Fibroblast of lung (primary cell): Measurements from ENCODE around the gene PAQR7.

Source experiments
- EZH2 ChIP-seq: IDR thresholded peaks from 2 replicates; pipeline ENCODE4 v1.5.1; 2012; ENCODE audit warnings: low read length, control low read depth, mild to moderate bottlenecking; ENCODE audit errors: missing control alignments
- TF ChIP-seq, protein P1 (sequence below), 2 donors: IDR thresholded peaks in 1 of 2; conservative IDR thresholded peaks in 1 of 2; 1 replicate in 1 of 2; 2 replicates in 1 of 2; pipeline ENCODE4 v1.5.1; 2011 to 2012; ENCODE audit warnings: low read length in 2 of 2, control low read depth in 1 of 2, inconsistent platforms in 1 of 2, low read depth in 1 of 2, mild to moderate bottlenecking in 1 of 2

DNA sequence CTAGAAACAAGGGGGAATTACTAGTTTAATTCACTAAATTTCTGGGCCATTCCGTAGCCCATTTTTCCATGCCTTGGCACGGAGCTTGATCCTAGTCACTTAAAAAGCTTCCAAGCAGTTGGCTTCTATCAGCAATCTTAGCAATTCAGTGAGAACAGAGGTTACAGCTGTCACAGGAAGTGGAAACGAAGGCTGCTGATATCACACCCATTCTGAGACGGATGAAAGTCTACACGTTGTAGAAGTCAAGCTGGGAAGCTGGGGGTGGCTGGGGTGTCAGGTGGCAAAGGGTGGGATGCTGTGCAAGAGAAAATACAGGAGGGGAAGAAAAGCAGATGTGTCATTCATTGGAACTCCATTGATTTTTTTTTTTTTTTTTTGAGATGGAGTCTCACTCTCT lies 42.5 kb upstream of the PAQR7 start:
- TF ChIP-seq, protein P1, sequence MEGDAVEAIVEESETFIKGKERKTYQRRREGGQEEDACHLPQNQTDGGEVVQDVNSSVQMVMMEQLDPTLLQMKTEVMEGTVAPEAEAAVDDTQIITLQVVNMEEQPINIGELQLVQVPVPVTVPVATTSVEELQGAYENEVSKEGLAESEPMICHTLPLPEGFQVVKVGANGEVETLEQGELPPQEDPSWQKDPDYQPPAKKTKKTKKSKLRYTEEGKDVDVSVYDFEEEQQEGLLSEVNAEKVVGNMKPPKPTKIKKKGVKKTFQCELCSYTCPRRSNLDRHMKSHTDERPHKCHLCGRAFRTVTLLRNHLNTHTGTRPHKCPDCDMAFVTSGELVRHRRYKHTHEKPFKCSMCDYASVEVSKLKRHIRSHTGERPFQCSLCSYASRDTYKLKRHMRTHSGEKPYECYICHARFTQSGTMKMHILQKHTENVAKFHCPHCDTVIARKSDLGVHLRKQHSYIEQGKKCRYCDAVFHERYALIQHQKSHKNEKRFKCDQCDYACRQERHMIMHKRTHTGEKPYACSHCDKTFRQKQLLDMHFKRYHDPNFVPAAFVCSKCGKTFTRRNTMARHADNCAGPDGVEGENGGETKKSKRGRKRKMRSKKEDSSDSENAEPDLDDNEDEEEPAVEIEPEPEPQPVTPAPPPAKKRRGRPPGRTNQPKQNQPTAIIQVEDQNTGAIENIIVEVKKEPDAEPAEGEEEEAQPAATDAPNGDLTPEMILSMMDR (conservative IDR thresholded peaks at IDR 0.05 in 1 of 2, IDR thresholded peaks at IDR 0.05 in 1 of 2; ENCODE audit: low read depth in 1 of 2, low read length in 2 of 2), result no peak
- TF ChIP-seq EZH2, result no peak
